Natural killer cell (primary cell): ENCODE results near the gene ANKRD30B. TPM values are rescaled to one million over a fixed set of nuclear protein-coding genes. Genes with fewer than 3 reads are reported as not detected.
"Not testable (repeated sequence)": the region's sequence is repeated elsewhere in the genome, so short reads cannot be mapped to it uniquely, and the experiment has no call there.

Source experiments
- ATAC-seq, 3 donors: fragments of 150-1000 bp in 2 of 3; fragments of 200-7000 bp in 1 of 3; cut with Tn5 transposase; 1 replicate in 1 of 3; 2 replicates in 2 of 3; pipeline ENCODE4 v1.10.0; 2021; ENCODE audit warnings: mild to moderate bottlenecking in 2 of 3, moderate library complexity in 2 of 3
- DNase-seq, 2 donors: peaks; one replicate each; pipeline versions ENCODE4 v3.0.0 to v3.0.0-alpha.2; 2013 to 2021; ENCODE audit warnings: mixed read lengths in 1 of 2
- H3K27ac ChIP-seq: one replicate; pipeline ENCODE4 v1.5.1; 2013; ENCODE audit warnings: mild to moderate bottlenecking, low read length
- H3K27me3 ChIP-seq: one replicate; pipeline ENCODE4 v1.6.1; 2013; ENCODE audit warnings: low read length; ENCODE audit not compliant: control insufficient read depth, insufficient read depth
- H3K36me3 ChIP-seq: one replicate; pipeline ENCODE4 v1.6.1; 2013; ENCODE audit warnings: low read length; ENCODE audit not compliant: control insufficient read depth, insufficient read depth
- H3K4me1 ChIP-seq: one replicate; pipeline ENCODE4 v1.6.1; 2013; ENCODE audit warnings: low read length; ENCODE audit not compliant: control insufficient read depth, insufficient read depth
- H3K4me3 ChIP-seq: one replicate; pipeline ENCODE4 v1.5.1; 2013; ENCODE audit warnings: low read length
- H3K9me3 ChIP-seq: one replicate; pipeline ENCODE4 v1.6.1; 2013; ENCODE audit warnings: low read length; ENCODE audit not compliant: control insufficient read depth, insufficient read depth
- H3K27ac Mint-ChIP-seq, 2 donors: one replicate each; pipeline ENCODE4 v1.8.0; 2022; ENCODE audit warnings: mild to moderate bottlenecking in 2 of 2, mixed read lengths in 2 of 2, moderate library complexity in 1 of 2
- H3K27me3 Mint-ChIP-seq, 2 donors: one replicate each; pipeline ENCODE4 v1.8.0; 2022; ENCODE audit warnings: low read depth in 2 of 2, mixed read lengths in 2 of 2
- H3K36me3 Mint-ChIP-seq: one replicate; pipeline ENCODE4 v1.8.0; 2022; ENCODE audit warnings: mixed read lengths
- H3K4me1 Mint-ChIP-seq, 2 donors: one replicate each; pipeline ENCODE4 v1.8.0; 2022; ENCODE audit warnings: mixed read lengths in 2 of 2
- H3K4me3 Mint-ChIP-seq: one replicate; pipeline ENCODE4 v1.8.0; 2022; ENCODE audit warnings: mild to moderate bottlenecking, moderate library complexity, mixed read lengths
- H3K9me3 Mint-ChIP-seq, 2 donors: one replicate each; pipeline ENCODE4 v1.8.0; 2022; ENCODE audit warnings: mixed read lengths in 2 of 2
- WGBS: methylation state at CpG from one replicate; pipeline ENCODE4 v1.1.7; 2013; ENCODE audit warnings: missing lambda C conversion rate; ENCODE audit not compliant: insufficient coverage; 5-methylcytosine and 5-hydroxymethylcytosine counted together
- intact Hi-C: fragments of 100-400 bp; cut with micrococcal nuclease; formaldehyde crosslinking; loops from one replicate; pipeline ENCODE4 v1.14.2; 2022
- total RNA-seq, 4 donors: library from RNA; stranded (reverse); fragments of 120-200 nt in 1 of 4; gene quantifications; one replicate each; pipeline versions ENCODE4 v1.2.3 to v1.2.4, GENCODE V29; 2013 to 2022

Gene ANKRD30B
- total RNA-seq, 3 donors from 2014 or later (not counting 1 experiment from before 2014, with no cell fraction given) = not detected

GRCh38 chr18:14855634-14856033 lies 107.7 kb downstream of the ANKRD30B start:
- H3K4me3 ChIP-seq, H3K4me3 Mint-ChIP-seq, H3K4me1 Mint-ChIP-seq, H3K9me3 ChIP-seq, H3K27me3 Mint-ChIP-seq, intact Hi-C loops, H3K36me3 ChIP-seq, H3K27ac Mint-ChIP-seq, DNase-seq, H3K9me3 Mint-ChIP-seq, H3K27me3 ChIP-seq, H3K4me1 ChIP-seq, H3K27ac ChIP-seq, ATAC-seq, H3K36me3 Mint-ChIP-seq: not testable (repeated sequence)
- 100% methylated on average over 5 of the region's 17 CpGs for WGBS

- H3K27ac ChIP-seq, H3K27me3 Mint-ChIP-seq, DNase-seq, H3K9me3 ChIP-seq, H3K4me1 ChIP-seq, H3K27ac Mint-ChIP-seq, H3K9me3 Mint-ChIP-seq, H3K4me3 ChIP-seq, H3K4me3 Mint-ChIP-seq, intact Hi-C loops, H3K4me1 Mint-ChIP-seq, ATAC-seq, H3K27me3 ChIP-seq, H3K36me3 Mint-ChIP-seq, H3K36me3 ChIP-seq: not testable (repeated sequence)
- whole genome bisulfite sequencing = no CpG with 5 or more reads among the region's 20 CpGs
Measured at GRCh38 chr18:14856256-14856655, 108.3 kb downstream of the ANKRD30B start.

GRCh38 chr18:14858514-14858913 lies 110.5 kb downstream of the ANKRD30B start:
- H3K4me1 ChIP-seq, H3K4me1 Mint-ChIP-seq, H3K36me3 Mint-ChIP-seq, H3K27ac ChIP-seq, H3K27ac Mint-ChIP-seq, intact Hi-C loops, DNase-seq, H3K4me3 ChIP-seq, H3K9me3 Mint-ChIP-seq, H3K27me3 ChIP-seq, ATAC-seq, H3K4me3 Mint-ChIP-seq, H3K27me3 Mint-ChIP-seq, H3K9me3 ChIP-seq, H3K36me3 ChIP-seq: not testable (repeated sequence)
- no CpG with 5 or more reads among the region's 10 CpGs for WGBS

- H3K4me1 ChIP-seq, H3K9me3 ChIP-seq, intact Hi-C loops, ATAC-seq, H3K4me1 Mint-ChIP-seq, H3K27me3 ChIP-seq, H3K27ac Mint-ChIP-seq, DNase-seq, H3K4me3 ChIP-seq, H3K27ac ChIP-seq, H3K27me3 Mint-ChIP-seq, H3K36me3 ChIP-seq, H3K9me3 Mint-ChIP-seq, H3K4me3 Mint-ChIP-seq, H3K36me3 Mint-ChIP-seq: not testable (repeated sequence)
- 92% methylated on average over 10 of the region's 15 CpGs for WGBS
Measured at GRCh38 chr18:14859995-14860394, 112.0 kb downstream of the ANKRD30B start.

- H3K4me1 Mint-ChIP-seq = peaks cover 0 to 14% of the 10 kb centered on the region in 2 donors
- H3K9me3 ChIP-seq, H3K27ac Mint-ChIP-seq, H3K4me3 ChIP-seq, H3K9me3 Mint-ChIP-seq, ATAC-seq, DNase-seq, intact Hi-C loops, H3K27me3 ChIP-seq, H3K36me3 Mint-ChIP-seq, H3K27me3 Mint-ChIP-seq, H3K4me1 ChIP-seq, H3K27ac ChIP-seq, H3K4me3 Mint-ChIP-seq, H3K36me3 ChIP-seq: not testable (repeated sequence)
- 91% methylated on average over 15 of the region's 15 CpGs for WGBS
Measured at GRCh38 chr18:14866426-14866825, 118.5 kb downstream of the ANKRD30B start.

- H3K4me1 ChIP-seq, H3K27me3 Mint-ChIP-seq, H3K9me3 ChIP-seq, H3K9me3 Mint-ChIP-seq, H3K27ac ChIP-seq, ATAC-seq, H3K4me3 Mint-ChIP-seq, H3K27me3 ChIP-seq, H3K4me3 ChIP-seq, intact Hi-C loops, H3K36me3 ChIP-seq, H3K36me3 Mint-ChIP-seq, DNase-seq: not testable (repeated sequence)
- 89% methylated on average over 4 of the region's 4 CpGs for WGBS
- Mint-ChIP-seq H3K27ac (peak overlapping the region in 1 of 2 donors; percentile 31), H3K4me1 (peaks cover 0 to 18% of the 10 kb centered on the region in 2 donors)
Measured at GRCh38 chr18:14867988-14868387, 120.0 kb downstream of the ANKRD30B start.

GRCh38 chr18:14868825-14869224 lies 120.9 kb downstream of the ANKRD30B start:
- ATAC-seq, H3K4me1 ChIP-seq, H3K4me3 Mint-ChIP-seq, H3K9me3 ChIP-seq, H3K27ac ChIP-seq, H3K27me3 Mint-ChIP-seq, H3K36me3 ChIP-seq, H3K9me3 Mint-ChIP-seq, DNase-seq, H3K4me3 ChIP-seq, intact Hi-C loops, H3K27me3 ChIP-seq, H3K36me3 Mint-ChIP-seq: not testable (repeated sequence)
- WGBS = 100% methylated on average over 1 of the region's 4 CpGs
- H3K4me1 Mint-ChIP-seq = peaks cover 0 to 18% of the 10 kb centered on the region in 2 donors
- H3K27ac Mint-ChIP-seq = peak overlapping the region in 1 of 2 donors; percentile 31

GRCh38 chr18:14878826-14879225 lies 130.9 kb downstream of the ANKRD30B start:
- H3K36me3 ChIP-seq, H3K27ac ChIP-seq, H3K27me3 Mint-ChIP-seq, H3K27me3 ChIP-seq, H3K9me3 Mint-ChIP-seq, H3K4me1 Mint-ChIP-seq, H3K4me1 ChIP-seq, intact Hi-C loops, H3K36me3 Mint-ChIP-seq, H3K27ac Mint-ChIP-seq, H3K9me3 ChIP-seq, DNase-seq, ATAC-seq, H3K4me3 ChIP-seq, H3K4me3 Mint-ChIP-seq: not testable (repeated sequence)
- WGBS = 93% methylated on average over 8 of the region's 14 CpGs
